ENCODE measurements around the gene APOE.

APOE gene

GRCh38 chr19:44866664-44867063 is 38.9 kb upstream of the APOE start:
- peaks cover 14 to 25% of the 10 kb centered on the region in 2 experiments for H3K4me1 ChIP-seq (ENCODE audit: control insufficient read depth in 1 of 2, insufficient read depth in 1 of 2, low read depth in 1 of 2, low read length in 1 of 2)
- H3K4me3 ChIP-seq (ENCODE audit: low read depth in 1 of 2, low read length in 1 of 2): no peak overlapping the region
- H3K9me3 ChIP-seq: no peaks in the 10 kb centered on the region
- TF ChIP-seq CTCF (IDR thresholded peaks at IDR 0.05): no peak
- peaks cover 11% of the 10 kb centered on the region for H3K36me3 ChIP-seq
- peak overlapping the region; percentile 61 for H3K27ac ChIP-seq
- H3K27me3 ChIP-seq: no peaks in the 10 kb centered on the region

DNA sequence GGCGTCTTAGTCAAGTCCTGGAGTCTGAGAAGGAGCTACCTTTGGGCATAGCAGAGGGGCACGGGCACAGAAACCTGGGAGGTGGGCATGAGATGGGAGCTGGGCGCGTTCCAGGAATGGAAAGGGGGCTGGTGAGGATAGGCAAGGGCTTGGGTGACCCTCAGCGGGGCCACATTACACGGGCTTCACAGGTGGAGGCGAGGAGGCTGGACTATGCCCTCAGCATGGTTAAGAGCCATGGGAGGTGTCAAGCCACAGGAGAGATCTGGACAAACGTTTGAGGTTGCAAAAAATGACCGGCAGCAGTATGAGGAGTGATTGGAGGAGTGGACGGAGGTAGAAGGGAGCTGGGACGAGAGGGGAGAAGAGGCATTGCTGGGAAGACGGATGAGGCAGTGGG is 38.0 kb upstream of the APOE start:
- Histone ChIP-seq H3K27ac (peak overlapping the region; percentile 85), H3K27me3 (no peaks in the 10 kb centered on the region), H3K9me3 (no peaks in the 10 kb centered on the region), H3K4me1 (ENCODE audit: control insufficient read depth in 1 of 2, insufficient read depth in 1 of 2, low read depth in 1 of 2, low read length in 1 of 2) (peaks cover 14 to 25% of the 10 kb centered on the region in 2 experiments), H3K36me3 (peaks cover 20% of the 10 kb centered on the region), H3K4me3 (ENCODE audit: low read depth in 1 of 2, low read length in 1 of 2) (no peak overlapping the region)
- TF ChIP-seq CTCF (IDR thresholded peaks at IDR 0.05): no peak

GRCh38 chr19:44869733-44870470 is 35.7 kb upstream of the APOE start:
- H3K27me3 ChIP-seq: no peaks in the 10 kb centered on the region
- H3K4me1 ChIP-seq (ENCODE audit: control insufficient read depth in 1 of 2, insufficient read depth in 1 of 2, low read depth in 1 of 2, low read length in 1 of 2): peaks cover 14 to 25% of the 10 kb centered on the region in 2 experiments
- H3K9me3 ChIP-seq: no peaks in the 10 kb centered on the region
- TF ChIP-seq CTCF (IDR thresholded peaks at IDR 0.05): no peak
- H3K4me3 ChIP-seq (ENCODE audit: low read depth in 1 of 2, low read length in 1 of 2): peak overlapping the region in 1 of 2 experiments; percentile 20
- H3K27ac ChIP-seq: peak overlapping the region; percentile 85
- H3K36me3 ChIP-seq: peaks cover 41% of the 10 kb centered on the region

GRCh38 chr19:44871809-44872208 is 33.8 kb upstream of the APOE start:
- Histone ChIP-seq H3K4me3 (ENCODE audit: low read depth in 1 of 2, low read length in 1 of 2) (no peak overlapping the region), H3K9me3 (no peaks in the 10 kb centered on the region), H3K4me1 (ENCODE audit: control insufficient read depth in 1 of 2, insufficient read depth in 1 of 2, low read depth in 1 of 2, low read length in 1 of 2) (peaks cover 14 to 25% of the 10 kb centered on the region in 2 experiments), H3K27ac (peak overlapping the region; percentile 85), H3K27me3 (no peaks in the 10 kb centered on the region), H3K36me3 (peaks cover 52% of the 10 kb centered on the region)
- no peak for TF ChIP-seq CTCF (IDR thresholded peaks at IDR 0.05)

- no peak overlapping the region for H3K4me3 ChIP-seq (ENCODE audit: low read depth in 1 of 2, low read length in 1 of 2)
Measured at GRCh38 chr19:44872661-44873060, 32.9 kb upstream of the APOE start.

More at GRCh38 chr19:44872661-44873060, 32.9 kb upstream of the APOE start:
- Histone ChIP-seq H3K36me3 (peaks cover 60% of the 10 kb centered on the region), H3K27ac (no peak overlapping the region), H3K4me1 (ENCODE audit: control insufficient read depth in 1 of 2, insufficient read depth in 1 of 2, low read depth in 1 of 2, low read length in 1 of 2) (peaks cover 14 to 19% of the 10 kb centered on the region in 2 experiments), H3K9me3 (no peaks in the 10 kb centered on the region), H3K27me3 (no peaks in the 10 kb centered on the region)
- TF ChIP-seq CTCF (IDR thresholded peaks at IDR 0.05): no peak
